ENCODE data around the gene PUDP. TPM values are rescaled to one million over a fixed set of nuclear protein-coding genes. Genes with fewer than 3 reads are reported as not detected.

Gene PUDP
- total RNA-seq, 2 experiments from 2014 or later = 16.6 to 18.4 TPM

DNA sequence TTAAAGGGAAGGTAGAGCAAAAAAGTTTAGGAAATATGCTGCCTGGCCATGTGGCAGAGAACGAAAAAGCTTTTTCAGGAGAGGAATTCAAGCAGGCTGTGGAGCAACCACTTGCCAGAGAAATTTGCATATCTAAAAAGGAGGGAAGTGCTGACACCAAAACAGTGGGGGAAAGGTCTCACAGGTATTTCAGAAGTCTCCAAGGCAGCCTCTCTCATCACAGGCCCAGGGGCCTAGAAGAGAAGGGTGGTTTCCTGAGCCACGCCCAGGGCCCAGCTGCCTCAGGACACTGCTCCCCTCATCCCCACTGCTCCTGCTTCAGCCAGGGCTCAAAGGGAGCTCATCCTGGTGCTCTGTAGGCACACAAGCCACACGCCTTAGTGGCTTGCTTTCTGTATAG, 30.4 kb downstream of the PUDP start:
- H3K27ac Mint-ChIP-seq = no peak overlapping the region
- no peaks in the 10 kb centered on the region for H3K27me3 Mint-ChIP-seq
- intact Hi-C loops (cut with micrococcal nuclease) = no loop called here
- DNase-seq (no peak), ATAC-seq (no peak)
- ChIA-PET CTCF (no interaction called here), POLR2A (no interaction called here)
- H3K9me3 Mint-ChIP-seq = no peaks in the 10 kb centered on the region
- no peak for TF ChIP-seq CTCF (IDR thresholded peaks at IDR 0.05)
- H3K4me1 Mint-ChIP-seq (ENCODE audit: low read depth) = peaks cover 29% of the 10 kb centered on the region
- no peak overlapping the region for H3K4me3 Mint-ChIP-seq
- peaks cover 20% of the 10 kb centered on the region for H3K36me3 Mint-ChIP-seq (ENCODE audit: low read depth)

DNA sequence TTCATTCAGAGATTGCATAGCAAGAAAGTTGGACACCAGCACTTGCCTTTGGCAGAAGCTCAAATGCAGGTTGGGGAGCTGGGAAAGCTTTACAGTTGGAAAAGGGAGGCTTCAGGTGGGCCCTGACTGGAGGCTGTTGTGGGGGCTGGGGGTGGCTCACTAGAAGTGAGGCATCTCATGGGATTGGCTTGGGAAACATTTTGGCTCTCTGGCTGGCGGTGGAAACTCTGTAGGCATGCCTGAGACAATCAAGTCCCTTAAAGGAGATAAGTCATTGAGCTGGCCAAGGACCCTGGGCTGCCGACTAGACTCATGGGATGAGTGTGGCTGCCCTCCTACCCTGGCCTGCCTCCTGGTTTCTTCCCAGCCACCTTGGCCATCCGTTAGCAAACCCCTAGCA, 31.9 kb downstream of the PUDP start:
- no peak overlapping the region for H3K4me3 Mint-ChIP-seq
- POLR2A ChIA-PET = no interaction called here
- no peak overlapping the region for H3K27ac Mint-ChIP-seq
- intact Hi-C loops (cut with micrococcal nuclease) = no loop called here
- peaks cover 20% of the 10 kb centered on the region for H3K36me3 Mint-ChIP-seq (ENCODE audit: low read depth)
- no peak for TF ChIP-seq CTCF (IDR thresholded peaks at IDR 0.05)
- no peaks in the 10 kb centered on the region for H3K9me3 Mint-ChIP-seq
- no peak for DNase-seq
- no peak for ATAC-seq
- H3K4me1 Mint-ChIP-seq (ENCODE audit: low read depth) = peaks cover 30% of the 10 kb centered on the region
- CTCF ChIA-PET = no interaction called here
- H3K27me3 Mint-ChIP-seq = no peaks in the 10 kb centered on the region

DNA sequence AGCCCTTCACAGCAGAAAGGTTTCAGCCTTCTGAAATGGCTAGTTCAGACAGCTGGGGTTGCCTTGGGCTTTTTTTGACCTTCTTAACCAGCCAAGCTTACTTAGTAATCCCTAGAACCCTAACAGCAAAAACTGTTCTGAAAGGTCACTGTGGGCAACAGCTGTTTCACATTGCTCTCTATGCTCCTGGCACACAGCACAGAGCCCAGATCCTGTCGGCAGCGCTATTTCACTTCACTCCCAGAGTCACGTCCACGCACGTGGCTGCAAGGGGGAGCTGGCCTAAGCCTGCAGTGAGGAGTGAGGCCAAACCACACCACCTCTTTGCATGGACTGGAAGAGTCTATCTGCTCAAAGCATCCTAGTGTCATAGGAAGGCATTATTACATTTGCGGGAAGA, 32.4 kb downstream of the PUDP start:
- ATAC-seq = no peak
- POLR2A ChIA-PET = no interaction called here

GRCh38 chrX:7112071-7112470, 35.9 kb downstream of the PUDP start:
- TF ChIP-seq CTCF (IDR thresholded peaks at IDR 0.05) = no peak
- Mint-ChIP-seq H3K27ac (no peak overlapping the region), H3K4me1 (ENCODE audit: low read depth) (peaks cover 31% of the 10 kb centered on the region), H3K9me3 (no peaks in the 10 kb centered on the region), H3K36me3 (ENCODE audit: low read depth) (peaks cover 13% of the 10 kb centered on the region), H3K4me3 (no peak overlapping the region), H3K27me3 (no peaks in the 10 kb centered on the region)
- POLR2A ChIA-PET = no interaction called here
- ATAC-seq (no peak), DNase-seq (no peak)
- intact Hi-C loops (cut with micrococcal nuclease) = no loop called here
- CTCF ChIA-PET = no interaction called here

More for the DNA sequence above, 32.4 kb downstream of the PUDP start:
- CTCF ChIA-PET = no interaction called here
- no peak for DNase-seq
- Mint-ChIP-seq H3K9me3 (no peaks in the 10 kb centered on the region), H3K36me3 (ENCODE audit: low read depth) (peaks cover 20% of the 10 kb centered on the region), H3K27me3 (no peaks in the 10 kb centered on the region), H3K4me3 (no peak overlapping the region), H3K27ac (no peak overlapping the region), H3K4me1 (ENCODE audit: low read depth) (peaks cover 30% of the 10 kb centered on the region)
- TF ChIP-seq CTCF (IDR thresholded peaks at IDR 0.05) = no peak
- intact Hi-C loops (cut with micrococcal nuclease) = no loop called here

DNA sequence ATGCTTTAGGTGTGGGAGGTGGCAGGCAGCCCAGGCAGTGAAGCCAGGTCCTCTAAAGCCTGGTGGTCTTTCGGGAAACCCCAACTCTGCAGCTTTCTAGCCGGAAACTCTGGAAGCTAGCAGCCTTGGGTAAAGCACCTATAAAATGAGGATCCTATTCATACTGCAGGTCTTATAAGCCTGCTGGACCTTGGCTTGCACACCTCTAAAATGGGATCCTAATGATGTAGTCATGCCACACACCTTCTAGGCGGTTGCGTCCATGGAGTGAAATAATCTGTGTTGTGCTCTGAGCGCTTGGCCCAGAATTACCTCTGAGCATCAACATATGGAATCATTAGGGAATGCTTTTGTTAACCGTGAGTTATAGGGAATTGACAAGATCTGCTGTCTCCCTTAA, 36.4 kb downstream of the PUDP start:
- POLR2A ChIA-PET = no interaction called here
- Mint-ChIP-seq H3K4me3 (no peak overlapping the region), H3K9me3 (no peaks in the 10 kb centered on the region), H3K36me3 (ENCODE audit: low read depth) (peaks cover 10% of the 10 kb centered on the region), H3K4me1 (ENCODE audit: low read depth) (peaks cover 28% of the 10 kb centered on the region), H3K27ac (no peak overlapping the region), H3K27me3 (no peaks in the 10 kb centered on the region)
- no peak for ATAC-seq
- TF ChIP-seq CTCF (IDR thresholded peaks at IDR 0.05) = no peak
- CTCF ChIA-PET = no interaction called here
- no peak for DNase-seq
- intact Hi-C loops (cut with micrococcal nuclease) = no loop called here
